A549 (cell line): ENCODE measurements around the gene CTBP2. TPM values are rescaled to one million over a fixed set of nuclear protein-coding genes. Genes with fewer than 3 reads are reported as not detected.

Source experiments
- ATAC-seq, 2 experiments: fragments of 200-7000 bp in 1 of 2; fragments of >200 bp in 1 of 2; cut with Nextera tagmentation in 1 of 2; cut with Tn5 transposase in 1 of 2; 3 replicates each; pipeline versions ENCODE4 v1.8.0 to v1.9.1; 2018 to 2020; ENCODE audit warnings: mild to moderate bottlenecking in 1 of 2, moderate library complexity in 1 of 2
- CTCF ChIA-PET: fragments of 300-600 bp; sonication (Branson Sonifier 250); formaldehyde crosslinking; extraction: SDS; loops from one replicate; lab custom pipeline; 2021; ENCODE audit warnings: antibody characterized with exemption, inconsistent platforms; lab: Yijun Ruan, JAX
- POLR2A ChIA-PET: fragments of 350-600 bp; formaldehyde crosslinking; extraction: SDS; loops from one replicate; lab custom pipeline; 2021; ENCODE audit warnings: antibody characterized with exemption, inconsistent platforms; lab: Yijun Ruan, JAX
- DNase-seq, 2 experiments: peaks; one replicate each; pipeline versions ENCODE4 v3.0.0 to v3.0.0-alpha.2; 2011 to 2016; ENCODE audit warnings: low read depth in 1 of 2, low spot score in 1 of 2
- FAIRE-seq: peaks from 2 replicates; lab custom pipeline; 2011; peaks lifted over from hg19 to GRCh38; lab: Jason Lieb, UNC
- H3K27ac ChIP-seq, 2 experiments: fragments of >200 bp; sonication (Bioruptor Twin); formaldehyde crosslinking; 3 replicates each; pipeline ENCODE4 v1.5.1; 2016 to 2017
- H3K4me1 ChIP-seq: fragments of >200 bp; sonication (Bioruptor Twin); formaldehyde crosslinking; 3 replicates; pipeline ENCODE4 v1.6.1; 2016
- H3K4me2 ChIP-seq: fragments of >200 bp; sonication (Bioruptor Twin); formaldehyde crosslinking; 3 replicates; pipeline ENCODE4 v1.6.1; 2016
- H3K4me3 ChIP-seq: fragments of >200 bp; sonication (Bioruptor Twin); formaldehyde crosslinking; 3 replicates; pipeline ENCODE4 v1.5.1; 2016
- H3K9me3 ChIP-seq: fragments of >200 bp; sonication (Bioruptor Twin); formaldehyde crosslinking; 3 replicates; pipeline ENCODE4 v1.6.1; 2016
- BCL3 ChIP-seq: fragments of >200 bp; sonication (Bioruptor Twin); formaldehyde crosslinking; IDR thresholded peaks from 3 replicates; pipeline ENCODE4 v1.6.1; 2016
- BHLHE40 ChIP-seq: IDR thresholded peaks from 2 replicates; pipeline ENCODE4 v1.6.1; 2012; ENCODE audit warnings: low read depth, low read length, inconsistent platforms
- CTCF ChIP-seq: fragments of >200 bp; sonication (Bioruptor Twin); formaldehyde crosslinking; IDR thresholded peaks from 3 replicates; pipeline ENCODE4 v1.5.1; 2016
- E2F6 ChIP-seq: IDR thresholded peaks from 2 replicates; pipeline ENCODE4 v1.6.1; 2012; ENCODE audit warnings: low read depth, borderline replicate concordance
- EHF ChIP-seq: fragments of 250-450 bp; sonication (Bioruptor Pico); IDR thresholded peaks from 2 replicates; pipeline ENCODE4 v1.5.0; 2020; ENCODE audit warnings: mild to moderate bottlenecking
- EHMT2 ChIP-seq: fragments of 200-600 bp; sonication (generic); IDR thresholded peaks from 2 replicates; pipeline ENCODE4 v1.6.1; 2016; ENCODE audit warnings: antibody characterized with exemption, low read depth, mild to moderate bottlenecking, moderate library complexity
- ELK1 ChIP-seq: fragments of 150-350 bp; IDR thresholded peaks from 2 replicates; pipeline ENCODE4 v1.6.1; 2014; ENCODE audit warnings: low read depth, mild to moderate bottlenecking, low read length
- ESRRA ChIP-seq: fragments of 150-350 bp; IDR thresholded peaks from 2 replicates; pipeline ENCODE4 v1.6.1; 2014; ENCODE audit warnings: mild to moderate bottlenecking, low read length, borderline replicate concordance
- HDAC2 ChIP-seq: fragments of 200-600 bp; sonication (generic); IDR thresholded peaks from 2 replicates; pipeline ENCODE4 v1.6.1; 2016
- HOXA7 ChIP-seq: fragments of 250-450 bp; sonication (Bioruptor Pico); IDR thresholded peaks from 2 replicates; pipeline ENCODE4 v1.5.0; 2020; ENCODE audit warnings: mild to moderate bottlenecking, moderate library complexity
- HOXB13 ChIP-seq: fragments of 250-450 bp; sonication (Bioruptor Pico); IDR thresholded peaks from 2 replicates; pipeline ENCODE4 v1.5.0; 2020; ENCODE audit warnings: low read depth, mild to moderate bottlenecking, moderate library complexity
- HOXB5 ChIP-seq: fragments of 250-450 bp; sonication (Bioruptor Pico); IDR thresholded peaks from 2 replicates; pipeline ENCODE4 v1.5.0; 2020; ENCODE audit warnings: mild to moderate bottlenecking, moderate library complexity
- JUN ChIP-seq, 2 experiments: fragments of >200 bp; sonication (Bioruptor Twin); formaldehyde crosslinking; IDR thresholded peaks; 2 replicates in 1 of 2; 3 replicates in 1 of 2; pipeline ENCODE4 v1.6.1; 2016 to 2017
- MAX ChIP-seq: IDR thresholded peaks from 2 replicates; pipeline ENCODE4 v1.6.1; 2012
- MYC ChIP-seq: IDR thresholded peaks from 2 replicates; pipeline ENCODE4 v1.6.1; 2012; ENCODE audit warnings: mild to moderate bottlenecking, inconsistent platforms, low read length, improper control_type of control experiment, borderline replicate concordance
- NFE2L2 ChIP-seq: fragments of 150-350 bp; conservative IDR thresholded peaks from 2 replicates; pipeline ENCODE4 v1.6.1; 2014; ENCODE audit warnings: low read length
- NPAS2 ChIP-seq: fragments of 250-450 bp; sonication (Bioruptor Pico); IDR thresholded peaks from 2 replicates; pipeline ENCODE4 v1.8.0; 2022; ENCODE audit warnings: mild to moderate bottlenecking, moderate library complexity, borderline replicate concordance
- POLR2A ChIP-seq: IDR thresholded peaks from 2 replicates; pipeline ENCODE4 v1.6.1; 2012; ENCODE audit warnings: mild to moderate bottlenecking, low read length
- RFX5 ChIP-seq: fragments of 450-650 bp; IDR thresholded peaks from 2 replicates; pipeline ENCODE4 v1.7.1; 2014; ENCODE audit warnings: antibody characterized with exemption, mild to moderate bottlenecking, moderate library complexity
- USF2 ChIP-seq: fragments of 450-650 bp; IDR thresholded peaks from 2 replicates; pipeline ENCODE4 v1.6.1; 2014; ENCODE audit warnings: antibody characterized with exemption
- ZSCAN20 ChIP-seq: fragments of 250-450 bp; sonication (Bioruptor Pico); IDR thresholded peaks from 2 replicates; pipeline ENCODE4 v1.8.0; 2022; ENCODE audit warnings: mild to moderate bottlenecking, moderate library complexity
- WGBS: methylation state at CpG from one replicate; pipeline ENCODE4 v1.1.6; 2017; ENCODE audit errors: missing lambda C conversion rate; 5-methylcytosine and 5-hydroxymethylcytosine counted together
- polyA plus RNA-seq, 4 experiments: library from polyadenylated mRNA; depleted of rRNA in 3 of 4; stranded (reverse); fragments of >200 nt; fragmentation: RNase III in 1 of 4; extraction: RNeasy Plus Mini Kit Qiagen cat#74134 plus additional on column Dnase treatment in 1 of 4; gene quantifications; 2 replicates in 3 of 4; 3 replicates in 1 of 4; pipeline ENCODE4 v1.2.3, GENCODE V29; 2011 to 2017

Gene CTBP2
- polyA plus RNA-seq, 2 of the 4 experiments (the other 2 are of a cell fraction) = 74.9 to 78.9 TPM

- 95% methylated on average over 22 of the region's 40 CpGs for WGBS
- Histone ChIP-seq H3K9me3 (no peaks in the 10 kb centered on the region), H3K27ac (no peak overlapping the region), H3K4me1 (peaks cover 13% of the 10 kb centered on the region), H3K4me3 (no peak overlapping the region), H3K4me2 (no peak overlapping the region)
- TF ChIP-seq CTCF (no peak), MAX (no peak), EHF (CRISPR knock-in tag) (no peak), HOXB13 (no peak), BHLHE40 (no peak), ZSCAN20 (no peak), MYC (no peak), POLR2A (no peak)
- DNase-seq (no peak), ATAC-seq (no peak), FAIRE-seq (no peak)
- ChIA-PET POLR2A (no interaction called here), CTCF (interaction anchor here (1.1 to 2.4 kb wide), 5 partner anchors 9 to 103 kb away, joined by 3 to 11 read pairs (median 8); no protein-coding TSS in a partner anchor)
Observed at GRCh38 chr10:125026974-125027735, 133.2 kb downstream of the CTBP2 start.

GRCh38 chr10:125026036-125026931, 134.1 kb downstream of the CTBP2 start:
- ChIA-PET POLR2A (no interaction called here), CTCF (interaction anchor here (1.7 to 2.3 kb wide), 2 partner anchors 10 to 22 kb away, joined by 5 to 9 read pairs; no protein-coding TSS in a partner anchor)
- H3K9me3 ChIP-seq = no peaks in the 10 kb centered on the region
- H3K27ac ChIP-seq = no peak overlapping the region
- TF ChIP-seq JUN (IDR thresholded peaks at IDR 0.05) (no peak), EHF (CRISPR knock-in tag) (no peak), E2F6 (no peak), HOXB5 (CRISPR knock-in tag) (no peak), POLR2A (no peak), BCL3 (no peak), HOXB13 (no peak), ESRRA (no peak), HOXA7 (CRISPR knock-in tag) (no peak), NFE2L2 (no peak), NPAS2 (CRISPR knock-in tag) (no peak), RFX5 (no peak), USF2 (no peak), ELK1 (no peak), EHMT2 (no peak), HDAC2 (no peak), BHLHE40 (no peak)
- H3K4me1 ChIP-seq = peaks cover 13% of the 10 kb centered on the region
- FAIRE-seq (no peak), DNase-seq (no peak), ATAC-seq (no peak)
- WGBS = 94% methylated on average over 43 of the region's 51 CpGs
- H3K4me3 ChIP-seq = no peak overlapping the region
- no peak overlapping the region for H3K4me2 ChIP-seq
